OCI-M2 (cell line): ENCODE measurements around the gene CLEC11A.
"Not testable (repeated sequence)": the region's sequence is repeated elsewhere in the genome, so short reads cannot be mapped to it uniquely, and the experiment has no call there.

Experiments
- DNase-seq: peaks from one replicate; lab custom pipeline; 2025; ENCODE audit not compliant: unreplicated experiment; lab: John Stamatoyannopoulos, UW

Gene CLEC11A

GRCh38 chr19:50756244-50756643 is 33.1 kb downstream of the CLEC11A start:
- not testable (repeated sequence) for DNase-seq

GRCh38 chr19:50757624-50758023 is 34.5 kb downstream of the CLEC11A start:
- DNase-seq: not testable (repeated sequence)

GRCh38 chr19:50759076-50759475 is 35.9 kb downstream of the CLEC11A start:
- DNase-seq: not testable (repeated sequence)

GRCh38 chr19:50759886-50760285 is 36.7 kb downstream of the CLEC11A start:
- DNase-seq: no peak

- DNase-seq: not testable (repeated sequence)
These were observed 38.3 kb downstream of the CLEC11A start for GRCh38 chr19:50761501-50761900.

GRCh38 chr19:50763521-50763920 is 40.4 kb downstream of the CLEC11A start:
- not testable (repeated sequence) for DNase-seq

GRCh38 chr19:50764409-50764808 is 41.2 kb downstream of the CLEC11A start:
- no peak for DNase-seq

- not testable (repeated sequence) for DNase-seq
These were observed 43.6 kb downstream of the CLEC11A start for GRCh38 chr19:50766746-50767145.

GRCh38 chr19:50767263-50767662 is 44.1 kb downstream of the CLEC11A start:
- DNase-seq: not testable (repeated sequence)

GRCh38 chr19:50768277-50768676 is 45.1 kb downstream of the CLEC11A start:
- DNase-seq: no peak

GRCh38 chr19:50770164-50770563 is 47.0 kb downstream of the CLEC11A start, which contains the start of gene GPR32:
GPR32 (plus strand) TSS chr19:50770464; CDS start chr19:50770601, 137 bp downstream.
- DNase-seq: not testable (repeated sequence)

- DNase-seq: no peak
These were observed 47.7 kb downstream of the CLEC11A start for GRCh38 chr19:50770888-50771287.

GRCh38 chr19:50772476-50772875 is 49.3 kb downstream of the CLEC11A start:
- DNase-seq: no peak

GRCh38 chr19:50772912-50773311 is 49.7 kb downstream of the CLEC11A start:
- DNase-seq: not testable (repeated sequence)

GRCh38 chr19:50773454-50773853 is 50.3 kb downstream of the CLEC11A start:
- DNase-seq: not testable (repeated sequence)
